GM21390 (cell line): ENCODE measurements around the gene BRAF.
"Not testable (repeated sequence)": the region's sequence is repeated elsewhere in the genome, so short reads cannot be mapped to it uniquely, and the experiment has no call there.

Source experiments
- ATAC-seq: cut with Tn5 transposase; IDR thresholded peaks from one replicate; pipeline ENCODE4 v1.9.1; 2021; ENCODE audit not compliant: unreplicated experiment

The BRAF gene

DNA sequence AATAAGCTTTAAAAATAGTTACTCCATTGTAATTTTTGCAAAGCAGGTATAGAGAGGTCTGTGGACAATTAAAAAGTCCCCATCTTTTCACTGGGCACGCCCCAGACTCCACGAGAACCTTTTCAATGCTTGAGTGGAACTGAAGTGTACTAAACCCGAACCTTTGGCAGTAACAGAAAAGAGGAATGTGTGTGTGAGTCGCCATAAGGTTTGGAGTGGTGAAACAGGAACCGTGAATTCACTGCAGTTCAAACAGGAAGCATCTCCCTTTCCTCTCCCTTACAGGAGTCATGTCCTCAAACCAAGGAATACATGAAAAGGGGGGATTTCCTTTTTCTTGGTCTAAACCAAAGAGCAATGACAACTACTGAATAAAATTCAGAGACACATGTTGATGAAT lies 205.0 kb downstream of the BRAF start:
- no peak for ATAC-seq

DNA sequence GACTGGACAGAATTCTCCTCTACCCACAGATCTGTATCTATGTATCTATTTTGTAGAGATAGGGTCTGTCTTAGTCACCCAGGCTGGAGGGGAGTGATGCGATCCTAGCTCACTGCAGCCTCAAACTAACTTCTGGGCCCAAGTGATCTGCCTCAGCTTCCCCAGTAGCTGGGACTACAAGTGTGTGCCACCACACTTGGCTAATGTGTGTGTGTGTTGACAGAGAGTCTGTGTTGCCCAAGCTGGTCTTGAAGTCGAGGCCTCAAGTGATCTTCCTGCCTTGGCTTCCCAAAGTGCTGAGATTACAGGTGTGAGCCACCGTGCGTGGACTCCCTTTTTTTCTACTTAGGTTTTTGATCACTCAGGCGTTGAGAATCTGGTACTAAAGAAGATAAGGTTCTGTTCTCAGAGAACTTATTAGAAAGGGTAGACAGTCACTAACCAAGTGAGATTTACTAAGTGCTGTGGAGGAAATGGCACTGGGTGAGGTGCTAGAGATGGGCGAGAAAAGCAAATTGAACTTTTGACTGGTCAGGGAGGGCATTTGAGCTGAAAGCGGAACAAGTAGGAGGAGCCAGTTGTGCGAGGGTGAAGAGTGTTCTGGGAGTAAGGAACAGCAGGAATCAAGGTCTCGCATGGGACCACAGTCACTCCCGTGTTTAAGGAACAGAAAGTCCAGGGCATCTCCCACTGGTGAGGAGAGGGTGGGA lies 210.2 kb downstream of the BRAF start:
- ATAC-seq, result no peak

GRCh38 chr7:140712392-140712791 lies 212.3 kb downstream of the BRAF start:
- ATAC-seq, result not testable (repeated sequence)

- not testable (repeated sequence) for ATAC-seq
These were observed 216.0 kb downstream of the BRAF start for GRCh38 chr7:140708764-140709163.

- no peak for ATAC-seq
These were observed 217.6 kb downstream of the BRAF start for GRCh38 chr7:140707132-140707531.

DNA sequence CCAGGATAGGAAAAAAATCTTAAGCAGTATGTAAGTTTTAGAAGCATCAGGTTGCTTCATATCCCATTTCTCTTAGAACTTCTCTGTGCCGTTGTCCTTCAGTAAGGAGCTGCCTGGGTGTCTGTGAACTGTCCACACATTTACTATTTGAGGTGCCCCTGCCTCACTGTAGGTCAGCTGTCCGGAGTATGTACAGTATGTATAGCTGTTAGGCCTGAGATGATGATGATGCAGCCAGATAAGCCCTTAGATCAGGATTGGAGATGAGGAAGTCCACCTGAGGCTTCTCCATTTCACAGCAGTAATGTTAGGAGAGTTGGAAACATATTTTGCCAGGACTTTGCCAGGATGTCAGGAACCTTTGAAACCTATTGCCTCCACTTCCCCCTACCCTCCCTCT lies 220.5 kb downstream of the BRAF start:
- no peak for ATAC-seq

DNA sequence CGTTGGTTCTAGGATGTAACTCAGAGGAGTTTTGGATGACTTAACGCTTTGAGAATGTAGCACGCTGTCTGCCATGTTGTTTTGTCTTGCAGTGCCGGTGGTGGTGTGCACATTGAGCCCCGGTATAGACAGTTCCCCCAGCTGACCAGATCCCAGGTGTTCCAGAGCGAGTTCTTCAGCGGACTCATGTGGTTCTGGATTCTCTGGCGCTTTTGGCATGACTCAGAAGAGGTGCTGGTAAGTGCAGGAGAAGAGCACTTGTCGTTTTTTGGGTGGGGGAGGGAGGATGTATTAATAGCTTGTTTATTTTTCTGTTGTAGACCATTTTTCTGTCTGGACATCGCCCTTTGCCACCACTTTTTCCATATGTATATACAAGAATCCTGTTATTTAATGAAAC lies 222.0 kb downstream of the BRAF start:
- ATAC-seq, result no peak

DNA sequence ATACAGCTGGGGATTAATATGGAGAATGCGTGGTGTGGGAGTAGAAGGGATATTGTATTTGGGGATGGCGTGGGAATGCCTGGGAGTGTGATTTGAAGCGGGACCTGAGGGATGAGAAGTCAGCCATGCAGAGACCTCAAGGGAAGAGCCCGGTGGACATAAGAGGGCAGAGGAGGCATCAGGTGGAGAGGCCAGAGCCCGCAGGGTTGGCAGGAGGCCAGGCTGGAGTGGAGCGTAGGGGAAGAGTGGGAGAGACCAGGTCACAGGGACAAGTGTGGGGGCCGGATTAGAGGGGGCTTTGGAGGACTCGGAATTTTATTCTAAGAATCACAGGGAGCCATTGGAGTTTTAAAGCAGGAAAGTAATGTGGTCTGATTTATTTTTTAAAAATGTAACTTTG lies 226.3 kb downstream of the BRAF start:
- ATAC-seq, result no peak

- no peak for ATAC-seq
These were observed 227.1 kb downstream of the BRAF start for GRCh38 chr7:140697447-140698143.

GRCh38 chr7:140696680-140697446 lies 227.9 kb downstream of the BRAF start, which contains the start of gene NDUFB2:
Gene NDUFB2, plus strand, starts transcription at chr7:140696708. Its CDS starts 37 bp downstream, at chr7:140696745.
- peak; percentile 94 for ATAC-seq

GRCh38 chr7:140696024-140696679 lies 228.6 kb downstream of the BRAF start:
- no peak for ATAC-seq

DNA sequence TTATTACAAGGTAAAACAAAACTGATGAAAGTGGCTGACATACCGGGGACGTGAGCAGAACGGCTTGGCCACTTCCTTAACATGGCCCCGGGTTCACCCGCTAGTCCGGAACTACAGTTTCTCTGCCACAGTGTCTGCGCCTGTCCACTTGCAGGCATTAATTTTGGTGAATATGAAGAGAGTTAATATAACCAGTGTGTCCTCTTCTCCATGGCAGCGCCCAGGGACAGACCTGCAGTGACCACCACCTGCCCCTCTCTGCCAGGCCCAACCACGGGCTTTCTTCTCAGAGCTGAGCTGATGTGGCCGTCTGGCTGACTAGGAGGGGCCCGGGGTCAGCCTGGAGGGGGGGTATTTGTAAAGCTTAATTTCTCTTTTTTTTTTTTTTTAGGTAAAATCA lies 229.3 kb downstream of the BRAF start:
- no peak for ATAC-seq

GRCh38 chr7:140694592-140694991 lies 230.1 kb downstream of the BRAF start:
- no peak for ATAC-seq

DNA sequence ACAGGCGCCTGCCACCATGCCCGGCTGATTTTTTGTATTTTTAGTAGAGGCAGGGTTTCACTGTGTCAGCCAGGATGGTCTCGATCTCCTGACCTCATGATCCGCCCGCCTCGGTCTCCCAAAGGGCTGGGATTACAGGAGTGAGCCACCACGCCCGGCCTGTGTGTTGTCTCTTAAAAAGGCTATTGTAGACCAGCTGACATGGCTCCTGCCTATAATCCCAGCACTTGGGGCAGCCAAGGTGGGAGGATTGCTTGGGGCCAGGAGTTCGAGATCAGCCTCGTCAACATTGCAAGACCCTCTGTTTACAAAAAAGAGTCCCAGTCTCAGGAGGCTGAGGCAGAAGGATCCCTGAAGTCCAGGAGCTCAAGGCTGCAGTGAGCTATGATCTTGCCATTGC lies 230.9 kb downstream of the BRAF start:
- not testable (repeated sequence) for ATAC-seq

GRCh38 chr7:140691376-140692045 lies 233.2 kb downstream of the BRAF start:
- ATAC-seq, result no peak

- no peak for ATAC-seq
These were observed 235.3 kb downstream of the BRAF start for GRCh38 chr7:140689199-140690152.

GRCh38 chr7:140688341-140688740 lies 236.4 kb downstream of the BRAF start:
- no peak for ATAC-seq

DNA sequence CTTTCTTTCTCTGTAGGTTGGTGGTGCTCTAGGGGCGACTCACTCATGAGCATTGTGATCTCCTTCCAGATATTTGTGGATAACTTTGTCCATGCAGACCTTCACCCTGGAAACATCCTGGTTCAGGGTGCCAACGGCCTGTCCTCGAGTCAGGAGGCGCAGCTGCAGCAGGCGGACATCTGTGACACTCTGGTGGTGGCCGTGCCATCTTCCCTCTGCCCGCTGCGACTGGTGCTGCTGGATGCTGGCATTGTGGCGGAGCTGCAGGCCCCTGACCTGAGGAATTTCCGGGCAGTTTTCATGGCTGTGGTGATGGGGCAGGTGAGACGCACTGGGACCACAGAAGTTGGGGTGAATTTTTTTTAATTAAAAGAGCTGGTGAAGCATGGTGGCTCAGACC lies 237.8 kb downstream of the BRAF start:
- ATAC-seq, result no peak

GRCh38 chr7:140685407-140686087 lies 239.2 kb downstream of the BRAF start:
- ATAC-seq, result no peak
